Peyer's patch (tissue), 4 donors: Measurements from ENCODE around the gene LRRFIP1.

Experiments used
- CTCF ChIP-seq, 6 experiments: fragments of 450-650 bp in 4 of 6; fragments of 200-600 bp in 2 of 6; sonication (generic) in 1 of 6; IDR thresholded peaks; one replicate each; pipeline ENCODE4 v1.5.1; 2017 to 2019; ENCODE audit warnings: antibody characterized with exemption in 6 of 6, mild to moderate bottlenecking in 3 of 6, moderate library complexity in 1 of 6
- POLR2A ChIP-seq, 2 donors: fragments of 450-650 bp; IDR thresholded peaks; one replicate each; pipeline ENCODE4 v1.5.1; 2017; ENCODE audit warnings: antibody characterized with exemption in 2 of 2, mild to moderate bottlenecking in 2 of 2, moderate library complexity in 2 of 2

GRCh38 chr2:237721458-237721857 lies 94.1 kb downstream of the LRRFIP1 start:
- TF ChIP-seq CTCF (IDR thresholded peaks at IDR 0.05) (no peak), POLR2A (IDR thresholded peaks at IDR 0.05) (no peak)
